Panc1 (cell line): Measurements from ENCODE around the gene CCDC57.

Experiments
- TF ChIP-seq, protein P1 (sequence below): fragments of 450-650 bp; IDR thresholded peaks from 2 replicates; pipeline ENCODE4 v1.5.1; 2017; ENCODE audit warnings: mild to moderate bottlenecking
- TF ChIP-seq, protein P2 (sequence below), 2 experiments: IDR thresholded peaks; 2 replicates each; pipeline ENCODE4 v1.6.1; 2011 to 2012; ENCODE audit warnings: low read depth in 2 of 2, control low read depth in 1 of 2, low read length in 1 of 2, mild to moderate bottlenecking in 1 of 2, moderate library complexity in 1 of 2; ENCODE audit not compliant: insufficient read depth in 1 of 2

DNA sequence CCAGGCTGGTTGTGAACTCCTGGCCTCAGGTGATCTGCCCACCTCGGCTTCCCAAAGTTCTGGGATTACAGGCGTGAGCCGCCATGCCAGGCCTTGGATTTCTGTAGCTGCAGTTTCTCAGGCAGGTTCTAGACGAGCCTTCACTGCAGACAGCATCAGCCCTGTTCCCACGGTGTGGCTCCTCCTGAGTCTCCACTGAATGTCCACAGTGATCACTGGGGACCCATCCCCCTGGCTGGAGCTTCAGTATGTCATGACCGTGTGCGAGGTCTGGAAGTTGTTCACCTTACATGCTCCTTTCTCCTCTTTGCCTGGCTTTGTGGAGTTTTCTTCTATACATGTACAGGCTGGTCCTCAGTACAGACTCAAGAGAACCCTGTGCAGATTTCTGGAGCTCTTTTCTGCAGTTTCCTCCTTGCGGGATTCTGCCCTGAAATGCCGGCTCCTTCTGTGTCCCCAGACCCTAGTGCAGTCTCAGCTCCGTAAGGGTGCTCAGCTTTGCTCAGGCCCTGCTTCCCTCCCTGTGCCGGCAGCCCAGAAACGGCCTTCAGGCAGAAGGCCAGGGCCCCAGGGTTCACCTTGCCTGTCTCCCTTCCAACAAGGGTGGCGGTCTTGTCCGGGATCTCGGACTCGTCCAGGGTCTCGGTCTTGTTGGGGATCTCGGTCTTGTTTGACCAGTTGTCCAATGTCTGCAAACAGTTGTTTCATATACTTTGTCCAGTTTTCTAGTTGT is 100.3 kb downstream of the CCDC57 start:
- TF ChIP-seq, protein P1, sequence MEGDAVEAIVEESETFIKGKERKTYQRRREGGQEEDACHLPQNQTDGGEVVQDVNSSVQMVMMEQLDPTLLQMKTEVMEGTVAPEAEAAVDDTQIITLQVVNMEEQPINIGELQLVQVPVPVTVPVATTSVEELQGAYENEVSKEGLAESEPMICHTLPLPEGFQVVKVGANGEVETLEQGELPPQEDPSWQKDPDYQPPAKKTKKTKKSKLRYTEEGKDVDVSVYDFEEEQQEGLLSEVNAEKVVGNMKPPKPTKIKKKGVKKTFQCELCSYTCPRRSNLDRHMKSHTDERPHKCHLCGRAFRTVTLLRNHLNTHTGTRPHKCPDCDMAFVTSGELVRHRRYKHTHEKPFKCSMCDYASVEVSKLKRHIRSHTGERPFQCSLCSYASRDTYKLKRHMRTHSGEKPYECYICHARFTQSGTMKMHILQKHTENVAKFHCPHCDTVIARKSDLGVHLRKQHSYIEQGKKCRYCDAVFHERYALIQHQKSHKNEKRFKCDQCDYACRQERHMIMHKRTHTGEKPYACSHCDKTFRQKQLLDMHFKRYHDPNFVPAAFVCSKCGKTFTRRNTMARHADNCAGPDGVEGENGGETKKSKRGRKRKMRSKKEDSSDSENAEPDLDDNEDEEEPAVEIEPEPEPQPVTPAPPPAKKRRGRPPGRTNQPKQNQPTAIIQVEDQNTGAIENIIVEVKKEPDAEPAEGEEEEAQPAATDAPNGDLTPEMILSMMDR, result no peak
- TF ChIP-seq, protein P2, sequence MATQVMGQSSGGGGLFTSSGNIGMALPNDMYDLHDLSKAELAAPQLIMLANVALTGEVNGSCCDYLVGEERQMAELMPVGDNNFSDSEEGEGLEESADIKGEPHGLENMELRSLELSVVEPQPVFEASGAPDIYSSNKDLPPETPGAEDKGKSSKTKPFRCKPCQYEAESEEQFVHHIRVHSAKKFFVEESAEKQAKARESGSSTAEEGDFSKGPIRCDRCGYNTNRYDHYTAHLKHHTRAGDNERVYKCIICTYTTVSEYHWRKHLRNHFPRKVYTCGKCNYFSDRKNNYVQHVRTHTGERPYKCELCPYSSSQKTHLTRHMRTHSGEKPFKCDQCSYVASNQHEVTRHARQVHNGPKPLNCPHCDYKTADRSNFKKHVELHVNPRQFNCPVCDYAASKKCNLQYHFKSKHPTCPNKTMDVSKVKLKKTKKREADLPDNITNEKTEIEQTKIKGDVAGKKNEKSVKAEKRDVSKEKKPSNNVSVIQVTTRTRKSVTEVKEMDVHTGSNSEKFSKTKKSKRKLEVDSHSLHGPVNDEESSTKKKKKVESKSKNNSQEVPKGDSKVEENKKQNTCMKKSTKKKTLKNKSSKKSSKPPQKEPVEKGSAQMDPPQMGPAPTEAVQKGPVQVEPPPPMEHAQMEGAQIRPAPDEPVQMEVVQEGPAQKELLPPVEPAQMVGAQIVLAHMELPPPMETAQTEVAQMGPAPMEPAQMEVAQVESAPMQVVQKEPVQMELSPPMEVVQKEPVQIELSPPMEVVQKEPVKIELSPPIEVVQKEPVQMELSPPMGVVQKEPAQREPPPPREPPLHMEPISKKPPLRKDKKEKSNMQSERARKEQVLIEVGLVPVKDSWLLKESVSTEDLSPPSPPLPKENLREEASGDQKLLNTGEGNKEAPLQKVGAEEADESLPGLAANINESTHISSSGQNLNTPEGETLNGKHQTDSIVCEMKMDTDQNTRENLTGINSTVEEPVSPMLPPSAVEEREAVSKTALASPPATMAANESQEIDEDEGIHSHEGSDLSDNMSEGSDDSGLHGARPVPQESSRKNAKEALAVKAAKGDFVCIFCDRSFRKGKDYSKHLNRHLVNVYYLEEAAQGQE (IDR thresholded peaks at IDR 0.05; ENCODE audit: insufficient read depth in 1 of 2, low read depth in 2 of 2, low read length in 1 of 2), result no peak
